NCI-H2196 (cell line): ENCODE data around the gene GRK6.

Experiments
- DNase-seq: peaks from one replicate; lab custom pipeline; 2025; ENCODE audit not compliant: unreplicated experiment; lab: John Stamatoyannopoulos, UW

Gene GRK6

DNA sequence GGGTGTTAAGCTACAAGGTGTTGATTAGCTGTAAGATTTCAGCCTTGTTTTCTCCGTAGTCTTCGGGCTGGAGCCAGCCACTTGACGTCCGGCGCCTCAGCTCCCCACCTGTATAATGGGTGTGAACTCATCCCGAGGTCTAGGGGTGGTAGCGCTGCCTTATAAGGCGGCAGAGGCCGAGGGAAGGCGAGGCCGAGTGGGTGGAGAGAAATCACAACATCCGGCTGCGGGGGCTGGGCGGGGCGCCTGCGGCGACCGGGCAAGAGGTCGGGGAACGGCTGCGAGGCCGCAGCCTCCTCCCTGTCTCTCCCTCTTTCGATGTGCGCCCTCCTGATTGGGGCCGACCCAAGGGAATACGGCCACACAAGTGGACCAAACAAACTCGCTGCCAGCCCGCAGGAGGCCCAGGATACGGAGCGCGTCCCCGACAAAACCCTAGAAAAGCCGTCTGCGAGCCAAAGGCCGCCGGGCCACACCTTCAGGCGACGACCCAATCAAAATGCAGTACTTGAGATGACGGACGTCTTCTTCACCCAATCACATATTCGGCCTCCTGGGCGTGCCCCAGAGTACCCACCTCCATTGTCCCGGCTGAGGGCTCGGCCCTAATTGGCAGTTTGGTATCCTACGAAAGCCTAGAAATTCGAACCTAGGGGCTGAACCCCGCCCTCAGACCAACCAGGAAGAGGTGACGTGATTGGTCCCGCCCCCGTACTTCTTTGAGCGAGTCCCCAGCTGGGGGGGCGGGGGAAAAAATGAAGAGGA lies 493 bp upstream of the GRK6 start:
- DNase-seq: peak; percentile 100

DNA sequence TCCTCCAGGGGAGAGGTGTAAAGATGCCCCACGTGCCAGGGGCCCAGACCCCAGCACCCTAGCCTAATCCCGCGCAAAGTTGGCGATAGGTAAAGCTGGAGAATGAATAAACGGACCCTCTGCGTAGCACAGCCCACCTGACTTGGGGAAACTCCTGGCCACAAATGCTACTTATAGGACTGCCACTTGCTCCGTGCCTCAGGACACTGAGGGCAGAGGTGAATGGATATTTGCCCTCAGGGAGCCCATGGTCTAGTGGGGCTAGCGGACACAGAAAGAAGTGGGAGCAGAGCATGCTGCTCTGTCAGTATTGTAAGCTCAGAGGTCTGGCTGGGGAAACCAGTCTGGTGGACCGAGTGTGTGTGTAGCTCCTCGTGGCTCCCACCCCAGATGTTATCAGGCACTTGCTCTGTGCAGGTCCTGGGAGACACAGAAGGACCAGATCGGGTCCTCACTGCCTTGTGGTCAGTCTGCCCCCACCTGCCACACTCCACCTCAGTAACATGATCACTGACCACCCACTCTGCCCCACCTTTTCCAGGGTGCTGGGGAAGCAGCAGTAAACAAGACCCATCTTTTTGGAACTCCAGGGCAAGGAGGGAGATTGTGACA lies 841 bp downstream of the GRK6 start:
- DNase-seq: no peak

GRCh38 chr5:177427919-177428573 lies 1.6 kb downstream of the GRK6 start:
- DNase-seq: no peak

DNA sequence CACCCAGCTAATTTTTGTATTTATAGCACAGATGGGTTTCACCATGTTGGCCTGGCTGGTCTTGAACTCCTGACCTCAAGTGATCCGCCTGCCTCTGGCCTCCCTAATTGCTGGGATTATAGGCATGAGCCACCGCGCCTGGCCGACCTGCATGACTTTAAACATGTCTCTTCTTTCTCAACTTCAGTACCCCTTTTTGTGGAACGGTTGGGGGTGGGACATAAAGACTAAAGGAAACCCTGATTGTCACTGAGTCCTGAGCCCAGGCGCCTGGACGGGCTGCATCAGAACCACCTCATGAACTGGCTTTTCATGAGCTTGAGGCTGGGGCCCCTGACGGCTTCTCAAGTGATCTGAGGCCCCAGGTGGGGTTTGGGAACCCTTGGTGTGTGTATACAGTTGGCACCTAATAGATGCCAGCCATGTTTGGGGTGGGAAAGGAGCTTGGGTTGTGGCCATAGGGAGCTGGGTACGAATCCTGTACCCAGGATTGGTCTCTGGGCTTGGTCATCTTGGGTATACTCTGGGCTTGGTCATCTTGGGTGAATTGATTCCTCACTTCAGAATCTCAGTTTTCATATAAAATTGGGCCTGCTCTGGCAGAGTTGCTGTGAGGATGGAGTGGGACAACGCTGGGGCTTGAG lies 2.2 kb downstream of the GRK6 start:
- DNase-seq: no peak

DNA sequence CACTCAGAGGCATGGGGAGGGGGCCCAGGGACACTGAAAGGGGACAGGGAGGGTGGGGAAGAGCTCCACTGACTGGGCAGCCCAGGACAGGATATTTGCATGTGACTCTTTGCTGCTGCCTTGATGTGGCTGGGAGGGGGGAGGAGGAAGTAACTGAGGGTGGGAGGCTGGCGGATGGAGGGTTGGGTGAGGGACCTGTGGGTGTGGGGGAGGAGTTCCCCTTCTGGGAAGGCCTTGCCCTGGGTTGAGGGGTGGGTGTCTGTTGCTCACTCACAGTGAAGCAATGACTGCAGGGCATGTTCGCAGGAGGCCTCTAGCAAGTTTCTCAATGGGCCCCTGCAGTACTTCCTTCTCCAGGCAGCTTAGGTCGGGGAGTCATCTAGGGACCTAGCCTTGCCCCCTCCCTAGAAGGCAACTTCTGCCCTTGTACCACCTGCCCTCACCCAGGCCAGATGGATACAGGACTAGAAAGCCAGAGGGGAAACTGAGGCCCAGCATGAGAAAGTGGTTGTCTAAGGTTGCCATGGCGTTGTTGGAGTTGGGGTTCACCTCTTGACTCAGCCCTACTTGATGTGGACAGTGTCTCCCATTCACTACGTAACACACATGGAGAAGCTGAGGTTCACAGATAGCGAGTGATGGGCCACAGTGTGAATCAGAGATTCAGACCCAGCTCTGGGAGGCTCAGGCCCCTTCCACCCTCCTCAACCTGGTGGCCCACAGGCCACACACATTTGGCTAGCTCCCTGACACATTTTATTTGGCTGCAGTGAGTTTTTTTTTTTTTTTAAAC lies 3.0 kb downstream of the GRK6 start:
- DNase-seq: no peak

GRCh38 chr5:177430140-177430951 lies 3.9 kb downstream of the GRK6 start:
- no peak for DNase-seq

GRCh38 chr5:177430972-177431316 lies 4.5 kb downstream of the GRK6 start:
- no peak for DNase-seq

GRCh38 chr5:177431317-177432142 lies 5.1 kb downstream of the GRK6 start:
- DNase-seq: no peak

DNA sequence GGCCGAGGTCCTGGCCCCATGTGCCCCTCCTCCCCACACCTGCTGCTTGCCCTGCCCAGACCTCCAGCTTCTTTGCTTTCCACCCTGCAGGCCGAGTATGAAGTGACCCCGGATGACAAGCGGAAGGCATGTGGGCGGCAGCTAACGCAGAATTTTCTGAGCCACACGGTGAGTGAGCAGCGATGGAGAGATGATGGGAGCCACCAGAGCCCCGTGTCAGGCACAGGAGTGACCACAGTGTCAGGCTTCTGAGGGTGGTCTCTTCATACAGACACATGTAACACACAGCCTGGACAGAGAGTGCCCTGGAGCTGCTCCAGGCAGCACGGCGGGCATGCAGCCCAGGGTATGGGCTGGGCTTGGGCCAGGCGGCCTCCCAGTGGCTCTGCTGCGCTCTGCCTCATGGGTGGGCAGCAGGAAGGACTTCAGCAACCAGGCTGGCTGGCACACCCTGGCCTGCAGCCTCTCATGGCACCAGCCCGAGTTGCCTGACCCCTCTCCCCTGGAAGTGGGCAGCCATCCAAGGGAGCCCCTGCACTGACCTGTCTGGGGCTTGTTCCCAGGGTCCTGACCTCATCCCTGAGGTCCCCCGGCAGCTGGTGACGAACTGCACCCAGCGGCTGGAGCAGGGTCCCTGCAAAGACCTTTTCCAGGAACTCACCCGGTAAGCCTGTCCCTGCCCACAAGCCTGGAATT lies 5.8 kb downstream of the GRK6 start:
- DNase-seq: no peak

- no peak for DNase-seq
These were observed 6.6 kb downstream of the GRK6 start for GRCh38 chr5:177432839-177433657.

GRCh38 chr5:177433658-177434217 lies 7.3 kb downstream of the GRK6 start:
- no peak for DNase-seq

DNA sequence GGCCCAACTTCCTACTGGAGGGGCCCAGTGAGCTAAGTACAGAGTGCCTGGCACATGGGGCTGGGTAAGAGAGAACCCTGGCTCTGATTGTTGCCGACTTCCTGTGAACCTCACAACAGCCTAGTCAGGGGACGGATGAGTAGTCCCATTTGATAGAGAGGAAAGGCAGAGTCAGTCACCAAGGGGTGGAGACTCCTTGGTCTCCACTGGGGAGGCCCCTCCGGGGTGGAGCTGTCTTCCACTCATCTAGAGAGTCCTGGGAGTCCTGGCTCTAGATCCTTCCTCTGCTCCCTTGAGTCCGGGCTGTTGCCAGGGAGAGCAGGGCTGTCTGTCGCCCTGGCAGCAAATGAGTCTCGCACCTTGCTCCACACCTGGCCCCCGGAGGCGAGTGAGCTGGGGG lies 8.0 kb downstream of the GRK6 start:
- no peak for DNase-seq

GRCh38 chr5:177434942-177435738 lies 8.7 kb downstream of the GRK6 start:
- no peak for DNase-seq

DNA sequence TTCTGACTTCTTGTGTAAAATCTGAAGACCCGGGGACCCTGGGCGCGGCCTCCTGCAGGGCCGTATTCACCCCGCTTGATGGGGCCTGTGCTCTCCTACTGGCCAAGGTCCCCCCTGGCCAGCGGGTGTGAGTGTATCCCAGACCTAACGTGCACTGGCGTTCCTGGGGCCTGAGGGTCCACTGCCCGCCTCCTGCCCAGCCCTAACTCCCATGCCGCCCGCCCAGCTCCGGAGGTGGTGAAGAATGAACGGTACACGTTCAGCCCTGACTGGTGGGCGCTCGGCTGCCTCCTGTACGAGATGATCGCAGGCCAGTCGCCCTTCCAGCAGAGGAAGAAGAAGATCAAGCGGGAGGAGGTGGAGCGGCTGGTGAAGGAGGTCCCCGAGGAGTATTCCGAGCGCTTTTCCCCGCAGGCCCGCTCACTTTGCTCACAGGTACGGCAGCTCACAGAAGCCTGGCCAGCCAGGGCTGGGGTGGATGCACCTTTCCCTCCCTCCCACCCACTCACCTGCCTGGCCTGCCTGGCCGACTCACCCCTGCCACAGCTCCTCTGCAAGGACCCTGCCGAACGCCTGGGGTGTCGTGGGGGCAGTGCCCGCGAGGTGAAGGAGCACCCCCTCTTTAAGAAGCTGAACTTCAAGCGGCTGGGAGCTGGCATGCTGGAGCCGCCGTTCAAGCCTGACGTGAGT lies 9.5 kb downstream of the GRK6 start:
- DNase-seq: no peak

GRCh38 chr5:177437623-177438022 lies 11.1 kb downstream of the GRK6 start:
- no peak for DNase-seq

GRCh38 chr5:177438468-177438867 lies 12.0 kb downstream of the GRK6 start:
- no peak for DNase-seq
